Measurements from ENCODE around the gene RBM4B. TPM values are rescaled to one million over a fixed set of nuclear protein-coding genes. Genes with fewer than 3 reads are reported as not detected.

The RBM4B gene
- total and polyA plus RNA-seq, 2 of the 4 experiments (the other 2 are of a cell fraction): 23.1 to 26.7 TPM

DNA sequence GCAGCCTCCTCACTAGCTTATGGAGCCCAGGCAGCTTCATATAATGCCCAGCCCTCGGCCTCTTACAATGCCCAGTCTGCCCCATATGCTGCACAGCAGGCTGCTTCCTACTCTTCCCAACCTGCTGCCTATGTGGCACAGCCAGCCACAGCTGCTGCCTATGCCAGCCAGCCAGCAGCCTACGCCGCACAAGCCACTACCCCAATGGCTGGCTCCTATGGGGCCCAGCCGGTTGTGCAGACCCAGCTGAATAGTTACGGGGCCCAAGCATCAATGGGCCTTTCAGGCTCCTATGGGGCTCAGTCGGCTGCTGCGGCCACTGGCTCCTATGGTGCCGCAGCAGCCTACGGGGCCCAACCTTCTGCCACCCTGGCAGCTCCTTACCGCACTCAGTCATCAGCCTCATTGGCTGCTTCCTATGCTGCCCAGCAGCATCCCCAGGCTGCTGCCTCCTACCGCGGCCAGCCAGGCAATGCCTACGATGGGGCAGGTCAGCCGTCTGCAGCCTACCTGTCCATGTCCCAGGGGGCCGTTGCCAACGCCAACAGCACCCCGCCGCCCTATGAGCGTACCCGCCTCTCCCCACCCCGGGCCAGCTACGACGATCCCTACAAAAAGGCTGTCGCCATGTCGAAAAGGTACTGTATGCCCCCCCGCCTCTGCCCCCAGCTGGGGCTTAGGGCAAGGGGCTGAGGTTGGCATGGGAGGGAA is 52.5 kb downstream of the RBM4B start:
- Histone ChIP-seq H2AFZ (replicated peaks; ENCODE audit: low read length, poor library complexity) (no peak overlapping the region), H4K5ac (ENCODE audit: low read depth, low read length) (no peak overlapping the region), H3K4me1 (ENCODE audit: control insufficient read depth, insufficient read depth, low read length) (peaks cover 2% of the 10 kb centered on the region; the same call in 1 of the 2 replicates), H2BK15ac (ENCODE audit: low read depth, low read length) (no peak overlapping the region), H2AK9ac (replicated peaks; ENCODE audit: low read depth, low read length, poor library complexity) (no peak overlapping the region), H3K4me2 (ENCODE audit: low read depth, low read length) (no peak overlapping the region), H3K23ac (ENCODE audit: low read depth, low read length) (no peak overlapping the region), H4K8ac (ENCODE audit: low read depth in 2 of 2, low read length in 2 of 2) (no peak overlapping the region), H4K20me1 (ENCODE audit: insufficient read depth, low read length) (peaks cover 100% of the 10 kb centered on the region), H4K91ac (ENCODE audit: insufficient read depth, low read depth, low read length) (no peak overlapping the region), H3K9me1 (ENCODE audit: insufficient read depth, low read length) (peaks cover 37% of the 10 kb centered on the region), H3K9me3 (ENCODE audit: control insufficient read depth, insufficient read depth, low read length) (no peaks in the 10 kb centered on the region), H2BK5ac (ENCODE audit: low read depth, low read length, poor library complexity, severe bottlenecking) (no peak overlapping the region), H2AK5ac (ENCODE audit: low read depth, low read length) (no peak overlapping the region), H3K4me3 (ENCODE audit: insufficient read depth, low read depth, low read length) (no peak overlapping the region), H3K14ac (replicated peaks; ENCODE audit: low read depth, low read length) (no peak overlapping the region), H3K36me3 (ENCODE audit: control insufficient read depth, insufficient read depth, low read length) (peaks cover 69% of the 10 kb centered on the region), H3K9ac (ENCODE audit: low read depth, low read length) (no peak overlapping the region), H3K18ac (ENCODE audit: low read depth, low read length) (no peak overlapping the region), H3K27ac (ENCODE audit: insufficient read depth, low read length) (no peak overlapping the region), H3K4ac (ENCODE audit: low read depth, low read length) (no peak overlapping the region), H3K56ac (ENCODE audit: extremely low read depth, insufficient read depth, low read length) (no peak overlapping the region), H2BK120ac (ENCODE audit: low read depth, low read length) (no peak overlapping the region), H3K79me1 (ENCODE audit: low read depth in 1 of 2, low read length in 2 of 2) (peaks cover 28 to 77% of the 10 kb centered on the region in 2 experiments; a peak in 3 of 4 replicates), H3K27me3 (ENCODE audit: control insufficient read depth, insufficient read depth, low read length) (no peaks in the 10 kb centered on the region), H2BK20ac (ENCODE audit: low read depth, low read length) (no peak overlapping the region)
- WGBS, 2 experiments (ENCODE audit: extremely low coverage in 2 of 2, insufficient read length in 1 of 2): 95% methylated on average over 9 of the region's 26 CpGs; no CpG with 5 or more reads in 1 of the 2 experiments
- CTCF ChIA-PET: no interaction called here
- TF ChIP-seq MAZ (IDR thresholded peaks at IDR 0.05; ENCODE audit: borderline replicate concordance, low read depth, low read length): no peak
- DNase-seq (no peak), ATAC-seq (ENCODE audit: low read depth) (no peak)
- intact Hi-C loops (cut with micrococcal nuclease): no loop called here
- dilution Hi-C loops (cut with HindIII; ENCODE audit: low sequenced_read_pairs, unreplicated experiment): no loop called here
- POLR2A ChIA-PET (ENCODE audit: unreplicated experiment): no interaction called here
- no TSS peak for BruUV-seq (replicated peaks)
- in situ Hi-C loops (cut with MboI; ENCODE audit: low sequenced_read_pairs): no loop called here
